K562 (cell line): ENCODE data around the gene FTSJ3. TPM values are rescaled to one million over a fixed set of nuclear protein-coding genes. Genes with fewer than 3 reads are reported as not detected.

Experiments used
- BCL6 ChIP-seq: fragments of 250-450 bp; sonication (Bioruptor Pico); IDR thresholded peaks from 2 replicates; pipeline ENCODE4 v1.4.0; 2020
- CBFB ChIP-seq: sonication (generic); formaldehyde crosslinking; IDR thresholded peaks from 2 replicates; pipeline ENCODE4 v1.4.0; 2020; ENCODE audit warnings: mild to moderate bottlenecking, missing genetic modification reagents
- E2F5 ChIP-seq: sonication (generic); formaldehyde crosslinking; IDR thresholded peaks from 2 replicates; pipeline ENCODE4 v1.8.0; 2022; ENCODE audit warnings: mild to moderate bottlenecking, missing genetic modification reagents
- E2F8 ChIP-seq: fragments of 450-650 bp; IDR thresholded peaks from 2 replicates; pipeline ENCODE4 v1.7.1; 2018; ENCODE audit warnings: mild to moderate bottlenecking, low read depth; ENCODE audit not compliant: partially characterized antibody
- FOXO4 ChIP-seq: fragments of 450-650 bp; formaldehyde crosslinking; IDR thresholded peaks from 2 replicates; pipeline ENCODE4 v1.4.0; 2020; ENCODE audit warnings: mild to moderate bottlenecking, moderate library complexity
- GTF2E2 ChIP-seq: fragments of 200-800 bp; sonication (Bioruptor generic); IDR thresholded peaks from 2 replicates; pipeline ENCODE4 v1.6.1; 2016; ENCODE audit warnings: missing genetic modification characterization, missing compliant biosample characterization
- LCOR ChIP-seq: sonication (generic); formaldehyde crosslinking; IDR thresholded peaks from 2 replicates; pipeline ENCODE4 v1.8.0; 2022; ENCODE audit warnings: mild to moderate bottlenecking, missing genetic modification reagents
- PRPF4 ChIP-seq: fragments of 200-400 bp; formaldehyde crosslinking; IDR thresholded peaks from one replicate; pipeline ENCODE4 v1.6.1; 2017; ENCODE audit warnings: low read length, low read depth, mild to moderate bottlenecking; ENCODE audit not compliant: insufficient read depth, poor library complexity, severe bottlenecking
- SMARCA4 ChIP-seq: fragments of 450-650 bp; IDR thresholded peaks from 2 replicates; pipeline ENCODE4 v1.6.1; 2016
- TCF3 ChIP-seq: sonication (generic); formaldehyde crosslinking; IDR thresholded peaks from 2 replicates; pipeline ENCODE4 v1.4.0; 2020; ENCODE audit warnings: mild to moderate bottlenecking, missing genetic modification reagents
- TFAM ChIP-seq: fragments of 250-450 bp; sonication (Bioruptor Pico); conservative IDR thresholded peaks from 2 replicates; pipeline ENCODE4 v1.5.0; 2021; ENCODE audit warnings: mild to moderate bottlenecking, moderate library complexity
- polyA plus RNA-seq, 8 experiments: library from polyadenylated mRNA; depleted of rRNA in 4 of 8; stranded (reverse) in 5 of 8; unstranded in 3 of 8; fragments of >200 nt; fragmentation: Nextera tagmentation in 2 of 8; fragmentation: Illumina TruSeq in 1 of 8; extraction: Ambion mirVana in 2 of 8; extraction: Trizol in 1 of 8; gene quantifications; 2 replicates each; pipeline versions ENCODE4 v1.2.1 to v1.2.3, GENCODE V29; 2011 to 2014; ENCODE audit warnings: inconsistent platforms in 1 of 8, missing spikeins in 1 of 8
- total RNA-seq, 7 experiments: library from RNA; depleted of rRNA in 6 of 7; stranded (reverse); fragments of >200 nt in 6 of 7; fragmentation: Illumina TruSeq in 2 of 7; extraction: Trizol in 2 of 7; gene quantifications; 2 replicates each; pipeline versions ENCODE4 v1.2.1 to v1.2.3, GENCODE V29; 2011 to 2021; ENCODE audit warnings: low replicate concordance in 1 of 7
- TF ChIP-seq, protein P1 (sequence below), 2 experiments: fragments of 450-650 bp in 1 of 2; sonication (generic) in 1 of 2; formaldehyde crosslinking in 1 of 2; IDR thresholded peaks; 2 replicates each; pipeline versions ENCODE4 v1.7.1 to v1.9.0; 2016 to 2022; ENCODE audit warnings: inconsistent platforms in 1 of 2, mild to moderate bottlenecking in 1 of 2, missing genetic modification reagents in 1 of 2

FTSJ3 gene
- total and polyA plus RNA-seq, 9 of the 15 experiments (the other 6 are each of a cell fraction or from before 2014, with no cell fraction given) = 18.0 to 65.6 (median 52.4) TPM

DNA sequence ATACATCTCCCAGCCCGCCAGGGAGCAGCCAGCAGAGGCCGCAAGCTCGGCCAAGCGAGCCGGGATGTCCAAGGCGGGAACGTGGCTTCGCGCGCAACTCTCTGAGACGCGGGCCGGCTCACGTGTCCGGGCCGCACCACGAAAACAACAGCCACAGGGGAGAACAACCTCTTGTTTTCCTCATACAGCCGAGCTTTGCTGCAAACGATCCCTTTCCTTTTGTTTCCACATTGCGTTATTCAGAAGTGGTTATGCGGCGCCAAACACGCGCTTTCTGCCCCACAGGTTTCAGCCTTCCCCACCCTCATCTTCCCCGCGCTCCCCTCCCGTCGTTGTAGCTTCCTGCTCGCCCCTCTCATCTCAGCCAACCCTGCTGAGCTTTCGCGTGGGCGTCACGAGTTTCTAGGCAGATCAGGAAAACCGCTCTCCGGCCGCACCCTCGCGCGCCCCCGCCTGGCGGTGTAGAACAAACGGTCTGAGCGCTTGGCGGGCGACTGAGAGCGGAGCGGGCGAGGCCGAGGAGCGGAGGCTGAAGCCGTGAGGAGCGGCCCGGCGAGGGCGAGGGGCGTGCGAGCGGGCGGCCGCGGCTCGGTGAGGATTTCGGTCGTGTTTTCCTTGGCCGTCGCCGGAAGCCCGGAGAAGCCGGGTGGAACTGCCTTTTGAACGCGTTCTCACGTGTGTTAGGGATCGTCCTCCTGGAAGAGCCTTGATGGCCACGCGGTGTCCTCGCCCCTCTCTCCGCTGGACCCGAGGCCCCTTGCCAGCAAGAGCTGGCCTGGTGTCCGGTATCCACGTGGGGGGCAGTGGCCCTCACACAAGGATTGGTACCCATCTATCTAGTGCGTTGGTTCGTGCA, 21.6 kb upstream of the FTSJ3 start (continued):
- TF ChIP-seq, protein P1, sequence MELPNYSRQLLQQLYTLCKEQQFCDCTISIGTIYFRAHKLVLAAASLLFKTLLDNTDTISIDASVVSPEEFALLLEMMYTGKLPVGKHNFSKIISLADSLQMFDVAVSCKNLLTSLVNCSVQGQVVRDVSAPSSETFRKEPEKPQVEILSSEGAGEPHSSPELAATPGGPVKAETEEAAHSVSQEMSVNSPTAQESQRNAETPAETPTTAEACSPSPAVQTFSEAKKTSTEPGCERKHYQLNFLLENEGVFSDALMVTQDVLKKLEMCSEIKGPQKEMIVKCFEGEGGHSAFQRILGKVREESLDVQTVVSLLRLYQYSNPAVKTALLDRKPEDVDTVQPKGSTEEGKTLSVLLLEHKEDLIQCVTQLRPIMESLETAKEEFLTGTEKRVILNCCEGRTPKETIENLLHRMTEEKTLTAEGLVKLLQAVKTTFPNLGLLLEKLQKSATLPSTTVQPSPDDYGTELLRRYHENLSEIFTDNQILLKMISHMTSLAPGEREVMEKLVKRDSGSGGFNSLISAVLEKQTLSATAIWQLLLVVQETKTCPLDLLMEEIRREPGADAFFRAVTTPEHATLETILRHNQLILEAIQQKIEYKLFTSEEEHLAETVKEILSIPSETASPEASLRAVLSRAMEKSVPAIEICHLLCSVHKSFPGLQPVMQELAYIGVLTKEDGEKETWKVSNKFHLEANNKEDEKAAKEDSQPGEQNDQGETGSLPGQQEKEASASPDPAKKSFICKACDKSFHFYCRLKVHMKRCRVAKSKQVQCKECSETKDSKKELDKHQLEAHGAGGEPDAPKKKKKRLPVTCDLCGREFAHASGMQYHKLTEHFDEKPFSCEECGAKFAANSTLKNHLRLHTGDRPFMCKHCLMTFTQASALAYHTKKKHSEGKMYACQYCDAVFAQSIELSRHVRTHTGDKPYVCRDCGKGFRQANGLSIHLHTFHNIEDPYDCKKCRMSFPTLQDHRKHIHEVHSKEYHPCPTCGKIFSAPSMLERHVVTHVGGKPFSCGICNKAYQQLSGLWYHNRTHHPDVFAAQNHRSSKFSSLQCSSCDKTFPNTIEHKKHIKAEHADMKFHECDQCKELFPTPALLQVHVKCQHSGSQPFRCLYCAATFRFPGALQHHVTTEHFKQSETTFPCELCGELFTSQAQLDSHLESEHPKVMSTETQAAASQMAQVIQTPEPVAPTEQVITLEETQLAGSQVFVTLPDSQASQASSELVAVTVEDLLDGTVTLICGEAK (IDR thresholded peaks at IDR 0.05) = peak; percentile 55
- TF ChIP-seq, protein P1 (CRISPR knock-in tag; IDR thresholded peaks at IDR 0.05) = no peak; the same call in 1 of the 2 replicates
- TF ChIP-seq FOXO4 (CRISPR knock-in tag) (no peak), LCOR (peak; percentile 93; the same call in 1 of the 2 replicates), SMARCA4 (no peak), CBFB (CRISPR knock-in tag) (no peak; the same call in 1 of the 2 replicates), GTF2E2 (tag) (no peak; the same call in 1 of the 2 replicates), PRPF4 (peak; percentile 56), TFAM (no peak), E2F8 (peak; percentile 92), E2F5 (peak; percentile 61), TCF3 (peak; percentile 20; the same call in 1 of the 2 replicates), BCL6 (CRISPR knock-in tag) (no peak)
